Endothelial cell of umbilical vein (primary cell): ENCODE measurements around the gene RTBDN. TPM values are rescaled to one million over a fixed set of nuclear protein-coding genes. Genes with fewer than 3 reads are reported as not detected.

ENCODE experiments used
- BruUV-seq: library from RNA; stranded (reverse); fragments of 400-500 nt; replicated peaks from 2 replicates; lab custom pipeline; 2021; lab: Mats Ljungman, UMichigan
- CTCF ChIA-PET: fragments of 300-600, 350-600 bp; sonication (Branson Sonifier 250); formaldehyde crosslinking; loops from one replicate; lab custom pipeline; 2021; ENCODE audit warnings: antibody characterized with exemption, inconsistent platforms; lab: Charles Lee
- POLR2A ChIA-PET: fragments of 300-600, 350-600 bp; sonication (Branson Sonifier 250); formaldehyde crosslinking; loops from one replicate; lab custom pipeline; 2021; ENCODE audit warnings: antibody characterized with exemption, inconsistent platforms; lab: Charles Lee
- DNase-seq: peaks from one replicate; pipeline ENCODE4 v3.0.0-alpha.2; 2011; ENCODE audit warnings: low read depth, low spot score
- FAIRE-seq: peaks from 2 replicates; lab custom pipeline; 2011; peaks lifted over from hg19 to GRCh38; lab: Jason Lieb, UNC
- H2AFZ ChIP-seq: 2 replicates; pipeline ENCODE4 v1.6.0; 2012; ENCODE audit warnings: low read depth, low read length, control low read depth, inconsistent platforms
- H3K27ac ChIP-seq: 2 replicates; pipeline ENCODE4 v1.5.1; 2011; ENCODE audit warnings: low read depth, mild to moderate bottlenecking, control low read depth, low read length, moderate library complexity; ENCODE audit not compliant: insufficient read depth
- H3K27me3 ChIP-seq, 2 experiments: 2 replicates each; pipeline versions ENCODE4 v1.6.0 to v1.6.1; 2011; ENCODE audit warnings: low read length in 2 of 2, mixed read lengths in 1 of 2; ENCODE audit not compliant: control insufficient read depth in 2 of 2, insufficient read depth in 2 of 2
- H3K36me3 ChIP-seq, 2 experiments: 2 replicates in 1 of 2; 3 replicates in 1 of 2; pipeline ENCODE4 v1.5.1; 2011; ENCODE audit warnings: low read length in 2 of 2, mild to moderate bottlenecking in 1 of 2, moderate library complexity in 1 of 2; ENCODE audit not compliant: control insufficient read depth in 2 of 2, insufficient read depth in 2 of 2; ENCODE audit errors: extremely low read depth in 1 of 2
- H3K4me1 ChIP-seq: 3 replicates; pipeline ENCODE4 v1.5.1; 2011; ENCODE audit warnings: mild to moderate bottlenecking, low read length; ENCODE audit not compliant: control insufficient read depth, insufficient read depth; ENCODE audit errors: extremely low read depth
- H3K4me2 ChIP-seq: 2 replicates; pipeline ENCODE4 v1.6.1; 2011; ENCODE audit warnings: low read length, control low read depth, mixed read lengths; ENCODE audit not compliant: insufficient read depth
- H3K4me3 ChIP-seq, 3 experiments: fragments of 200-600 bp in 1 of 3; sonication (generic), shearing (Covaris generic) in 1 of 3; replicated peaks in 1 of 3; 2 replicates each; pipeline ENCODE4 v1.5.1; 2011 to 2016; ENCODE audit warnings: control low read depth in 3 of 3, low read length in 3 of 3, mild to moderate bottlenecking in 2 of 3, inconsistent platforms in 1 of 3, low read depth in 1 of 3, moderate library complexity in 1 of 3; ENCODE audit not compliant: insufficient read depth in 1 of 3
- H3K79me2 ChIP-seq: 2 replicates; pipeline ENCODE4 v1.6.0; 2012; ENCODE audit warnings: low read length, inconsistent platforms; ENCODE audit not compliant: control insufficient read depth, insufficient read depth
- H3K9ac ChIP-seq: replicated peaks from 2 replicates; pipeline ENCODE3; 2011; ENCODE audit warnings: low read length, control low read depth; ENCODE audit not compliant: insufficient read depth; ENCODE audit errors: extremely low read depth
- H3K9me1 ChIP-seq: replicated peaks from 3 replicates; pipeline ENCODE4 v1.6.0; 2011; ENCODE audit warnings: mild to moderate bottlenecking, low read length; ENCODE audit not compliant: control insufficient read depth, insufficient read depth; ENCODE audit errors: extremely low read depth
- H3K9me3 ChIP-seq: replicated peaks from 2 replicates; pipeline ENCODE4 v1.5.1; 2012; ENCODE audit warnings: low read length, inconsistent platforms; ENCODE audit not compliant: control insufficient read depth, insufficient read depth
- H4K20me1 ChIP-seq: replicated peaks from 2 replicates; pipeline ENCODE3; 2011; ENCODE audit warnings: mild to moderate bottlenecking, low read length; ENCODE audit not compliant: control insufficient read depth, insufficient read depth; ENCODE audit errors: extremely low read depth
- CTCF ChIP-seq, 2 donors: IDR thresholded peaks; 1 replicate in 1 of 2; 2 replicates in 1 of 2; pipeline ENCODE4 v1.5.1; 2011; ENCODE audit warnings: low read length in 2 of 2, mild to moderate bottlenecking in 2 of 2, moderate library complexity in 2 of 2, control low read depth in 1 of 2, inconsistent platforms in 1 of 2, low read depth in 1 of 2; ENCODE audit not compliant: insufficient read depth in 1 of 2; ENCODE audit errors: extremely low read depth in 1 of 2
- EZH2 ChIP-seq: IDR thresholded peaks from 2 replicates; pipeline ENCODE4 v1.6.1; 2012; ENCODE audit warnings: borderline replicate concordance, low read depth, mild to moderate bottlenecking, moderate library complexity, low read length, inconsistent platforms; ENCODE audit not compliant: severe bottlenecking
- GATA2 ChIP-seq: IDR thresholded peaks from 2 replicates; pipeline ENCODE4 v1.7.0; 2011; ENCODE audit warnings: low read depth, mild to moderate bottlenecking, moderate library complexity, mixed read lengths, low read length; ENCODE audit not compliant: insufficient read length, insufficient read depth
- JUN ChIP-seq: IDR thresholded peaks from 2 replicates; pipeline ENCODE4 v1.6.1; 2011; ENCODE audit warnings: borderline replicate concordance, low read depth; ENCODE audit not compliant: insufficient read length, insufficient read depth
- MAX ChIP-seq: IDR thresholded peaks from 2 replicates; pipeline ENCODE4 v1.6.1; 2011; ENCODE audit not compliant: insufficient read depth, insufficient read length
- POLR2A ChIP-seq: IDR thresholded peaks from 2 replicates; pipeline ENCODE4 v1.6.1; 2012; ENCODE audit warnings: low read depth, mild to moderate bottlenecking, control low read depth, low read length
- POLR2AphosphoS5 ChIP-seq: IDR thresholded peaks from 2 replicates; pipeline ENCODE4 v1.6.1; 2012; ENCODE audit warnings: low read depth, mild to moderate bottlenecking, control low read depth, low read length, moderate library complexity; ENCODE audit not compliant: insufficient read depth
- dilution Hi-C: fragments of 300-500 bp; cut with MboI; formaldehyde crosslinking; loops from one replicate; pipeline ENCODE4 v1.15.0; 2019; ENCODE audit warnings: low sequenced_read_pairs; ENCODE audit not compliant: extremely low pct_ligation_motif_present
- intact Hi-C: fragments of 100-400 bp; cut with micrococcal nuclease; formaldehyde crosslinking; loops from one replicate; pipeline ENCODE4 v1.10.0; 2022
- polyA plus RNA-seq, 4 experiments: library from polyadenylated mRNA; depleted of rRNA in 3 of 4; stranded (reverse) in 3 of 4; unstranded in 1 of 4; fragments of >200 nt; gene quantifications; 2 replicates each; pipeline versions ENCODE4 v1.2.1 to v1.2.3, GENCODE V29; 2011 to 2012; ENCODE audit warnings: missing spikeins in 1 of 4
- total RNA-seq: library from RNA; stranded (reverse); gene quantifications from 2 replicates; pipeline ENCODE4 v1.2.3, GENCODE V29; 2021

RTBDN gene
- total and polyA plus RNA-seq, 2 donors (not counting 3 experiments of a cell fraction or from before 2014, with no cell fraction given), result not detected

- DNase-seq, result no peak
- no TSS peak for BruUV-seq
These were observed 37.3 kb upstream of the RTBDN start for GRCh38 chr19:12871681-12872080.

More at GRCh38 chr19:12871681-12872080, 37.3 kb upstream of the RTBDN start:
- intact Hi-C loops, result no loop called here
- Histone ChIP-seq H3K79me2 (no peaks in the 10 kb centered on the region), H3K4me3 (no peak overlapping the region), H3K9ac (no peak overlapping the region), H3K27me3 (no peaks in the 10 kb centered on the region), H3K4me2 (no peak overlapping the region), H2AFZ (no peak overlapping the region), H3K4me1 (peaks cover 2% of the 10 kb centered on the region), H3K9me3 (no peaks in the 10 kb centered on the region), H3K27ac (no peak overlapping the region), H4K20me1 (no peaks in the 10 kb centered on the region), H3K9me1 (no peaks in the 10 kb centered on the region), H3K36me3 (no peaks in the 10 kb centered on the region)
- POLR2A ChIA-PET, result interaction anchor here (0.6 kb wide), 2 partner anchors 440 to 1548 kb away, joined by 4 to 7 read pairs; no protein-coding TSS in a partner anchor
- dilution Hi-C loops, result no loop called here
- CTCF ChIA-PET, result interaction anchor here (3.3 kb wide), 1 partner anchor 10 kb away, joined by 14 read pairs; the partner anchor contains the start of gene DNASE2
- no peak for FAIRE-seq
- TF ChIP-seq JUN, result no peak
- no peak for TF ChIP-seq MAX
- no peak for TF ChIP-seq CTCF (IDR thresholded peaks at IDR 0.05; ENCODE audit: extremely low read depth in 1 of 2, insufficient read depth in 1 of 2, low read depth in 1 of 2, low read length in 2 of 2)
- no peak for TF ChIP-seq GATA2
- TF ChIP-seq POLR2A, result no peak
- TF ChIP-seq EZH2, result no peak
- no peak for TF ChIP-seq POLR2AphosphoS5
